Right atrium auricular region (tissue), 2 donors: ENCODE measurements around the gene CRYBG3. TPM values are rescaled to one million over a fixed set of nuclear protein-coding genes. Genes with fewer than 3 reads are reported as not detected.

ENCODE experiments used
- DNase-seq: peaks from one replicate; pipeline ENCODE4 v3.0.0-alpha.2; 2019; ENCODE audit warnings: low spot score
- H3K27ac ChIP-seq, 2 donors: fragments of 200-600 bp; sonication (generic); 1 replicate in 1 of 2; 2 replicates in 1 of 2; pipeline ENCODE4 v1.5.1; 2016 to 2019
- H3K27me3 ChIP-seq, 2 donors: fragments of 200-600 bp; sonication (generic); one replicate each; pipeline versions ENCODE4 v1.5.1 to v1.6.0; 2017 to 2019
- H3K36me3 ChIP-seq: fragments of 200-600 bp; sonication (generic); one replicate; pipeline ENCODE4 v1.5.1; 2016
- H3K4me1 ChIP-seq, 2 donors: fragments of 200-600 bp; sonication (generic); one replicate each; pipeline versions ENCODE4 v1.5.1 to v1.6.0; 2017 to 2019
- H3K4me3 ChIP-seq, 2 donors: fragments of 200-600 bp; sonication (generic); 1 replicate in 1 of 2; 2 replicates in 1 of 2; pipeline ENCODE4 v1.5.1; 2017 to 2019; ENCODE audit warnings: mild to moderate bottlenecking in 1 of 2, moderate library complexity in 1 of 2
- H3K9me3 ChIP-seq, 2 donors: fragments of 200-600 bp; sonication (generic); one replicate each; pipeline ENCODE4 v1.5.1; 2019
- total RNA-seq, 2 donors: library from RNA; depleted of rRNA; stranded (reverse); fragments of >200 nt; gene quantifications; one replicate each; pipeline ENCODE4 v1.1.0, GENCODE V29; 2016
- TF ChIP-seq, protein P1 (sequence below), 2 donors: fragments of 200-600 bp; sonication (generic); IDR thresholded peaks; one replicate each; pipeline ENCODE4 v1.5.1; 2019; ENCODE audit warnings: antibody characterized with exemption in 2 of 2

Gene CRYBG3
- total RNA-seq, 2 donors from 2014 or later = 17.6 to 18.6 TPM

DNA sequence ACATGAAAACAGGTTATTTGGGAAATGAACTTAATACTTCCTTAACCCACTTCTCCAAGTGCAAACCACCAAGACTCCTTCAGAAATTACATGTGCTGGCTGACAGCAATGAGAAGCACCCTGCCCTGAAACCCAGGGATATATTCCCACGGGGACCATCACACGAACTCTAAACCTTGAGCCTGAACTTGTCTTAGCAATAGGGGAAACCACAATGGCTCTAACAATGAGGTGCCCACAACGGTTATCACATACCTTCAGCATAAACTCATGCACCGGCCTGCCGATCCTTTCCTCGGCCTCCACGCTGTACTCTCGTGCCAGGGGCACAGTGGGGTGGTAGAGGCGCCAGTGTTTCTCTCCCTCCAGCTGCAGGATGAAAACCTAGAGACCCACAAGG lies 137.0 kb downstream of the CRYBG3 start:
- no peaks in the 10 kb centered on the region for H3K4me1 ChIP-seq
- no peaks in the 10 kb centered on the region for H3K27me3 ChIP-seq
- TF ChIP-seq, protein P1, sequence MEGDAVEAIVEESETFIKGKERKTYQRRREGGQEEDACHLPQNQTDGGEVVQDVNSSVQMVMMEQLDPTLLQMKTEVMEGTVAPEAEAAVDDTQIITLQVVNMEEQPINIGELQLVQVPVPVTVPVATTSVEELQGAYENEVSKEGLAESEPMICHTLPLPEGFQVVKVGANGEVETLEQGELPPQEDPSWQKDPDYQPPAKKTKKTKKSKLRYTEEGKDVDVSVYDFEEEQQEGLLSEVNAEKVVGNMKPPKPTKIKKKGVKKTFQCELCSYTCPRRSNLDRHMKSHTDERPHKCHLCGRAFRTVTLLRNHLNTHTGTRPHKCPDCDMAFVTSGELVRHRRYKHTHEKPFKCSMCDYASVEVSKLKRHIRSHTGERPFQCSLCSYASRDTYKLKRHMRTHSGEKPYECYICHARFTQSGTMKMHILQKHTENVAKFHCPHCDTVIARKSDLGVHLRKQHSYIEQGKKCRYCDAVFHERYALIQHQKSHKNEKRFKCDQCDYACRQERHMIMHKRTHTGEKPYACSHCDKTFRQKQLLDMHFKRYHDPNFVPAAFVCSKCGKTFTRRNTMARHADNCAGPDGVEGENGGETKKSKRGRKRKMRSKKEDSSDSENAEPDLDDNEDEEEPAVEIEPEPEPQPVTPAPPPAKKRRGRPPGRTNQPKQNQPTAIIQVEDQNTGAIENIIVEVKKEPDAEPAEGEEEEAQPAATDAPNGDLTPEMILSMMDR (IDR thresholded peaks at IDR 0.05) = no peak
- H3K4me3 ChIP-seq = no peak overlapping the region
- H3K9me3 ChIP-seq = no peaks in the 10 kb centered on the region
- H3K36me3 ChIP-seq = peaks cover 18% of the 10 kb centered on the region
- no peak for DNase-seq
- H3K27ac ChIP-seq = no peak overlapping the region

DNA sequence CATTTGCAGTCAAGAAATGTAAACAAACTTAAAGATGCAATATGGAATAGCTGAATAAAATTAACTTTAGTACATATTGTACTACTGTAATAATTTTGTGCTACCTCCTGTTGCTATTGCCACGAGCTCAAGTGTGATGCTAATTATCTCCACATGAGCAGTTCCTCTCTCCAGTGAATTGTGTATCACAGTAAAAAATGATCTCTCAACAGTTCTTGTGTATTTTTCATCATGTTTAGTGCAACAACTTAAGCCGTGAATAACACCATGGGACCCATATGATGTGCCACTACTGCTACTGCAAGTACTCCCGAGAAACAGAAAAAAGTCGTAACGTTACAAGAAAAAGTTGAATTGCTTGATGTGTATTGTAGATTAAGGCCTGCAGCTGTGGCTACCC lies 138.1 kb downstream of the CRYBG3 start:
- TF ChIP-seq, protein P1 (IDR thresholded peaks at IDR 0.05) = no peak
- H3K36me3 ChIP-seq = peaks cover 9% of the 10 kb centered on the region
- no peaks in the 10 kb centered on the region for H3K4me1 ChIP-seq
- H3K27ac ChIP-seq = no peak overlapping the region
- DNase-seq = no peak
- H3K4me3 ChIP-seq = no peak overlapping the region
- H3K9me3 ChIP-seq = no peaks in the 10 kb centered on the region
- H3K27me3 ChIP-seq = no peaks in the 10 kb centered on the region

DNA sequence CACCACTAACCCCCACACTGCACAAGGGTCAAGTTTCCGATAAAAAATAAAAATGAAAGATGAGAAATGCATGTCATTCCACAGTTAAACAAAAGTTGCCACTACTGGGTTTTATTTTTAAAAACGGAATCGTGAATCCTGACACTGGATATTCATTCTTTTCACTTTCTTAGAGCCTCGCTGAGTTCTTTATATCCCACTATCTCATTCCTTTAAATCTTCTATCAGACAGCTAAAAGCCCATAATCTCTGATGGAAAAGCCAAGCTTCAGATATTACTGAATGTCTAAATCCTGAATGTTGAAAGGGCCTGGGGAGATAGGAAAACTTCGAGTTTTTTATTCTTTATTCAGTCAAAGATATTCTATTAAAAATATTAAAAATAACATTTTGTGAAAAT lies 138.7 kb downstream of the CRYBG3 start:
- Histone ChIP-seq H3K4me3 (no peak overlapping the region), H3K9me3 (no peaks in the 10 kb centered on the region), H3K27me3 (no peaks in the 10 kb centered on the region), H3K27ac (no peak overlapping the region), H3K36me3 (peaks cover 9% of the 10 kb centered on the region), H3K4me1 (peaks cover 0 to 2% of the 10 kb centered on the region in 2 donors)
- DNase-seq = no peak
- TF ChIP-seq, protein P1 (IDR thresholded peaks at IDR 0.05) = no peak

DNA sequence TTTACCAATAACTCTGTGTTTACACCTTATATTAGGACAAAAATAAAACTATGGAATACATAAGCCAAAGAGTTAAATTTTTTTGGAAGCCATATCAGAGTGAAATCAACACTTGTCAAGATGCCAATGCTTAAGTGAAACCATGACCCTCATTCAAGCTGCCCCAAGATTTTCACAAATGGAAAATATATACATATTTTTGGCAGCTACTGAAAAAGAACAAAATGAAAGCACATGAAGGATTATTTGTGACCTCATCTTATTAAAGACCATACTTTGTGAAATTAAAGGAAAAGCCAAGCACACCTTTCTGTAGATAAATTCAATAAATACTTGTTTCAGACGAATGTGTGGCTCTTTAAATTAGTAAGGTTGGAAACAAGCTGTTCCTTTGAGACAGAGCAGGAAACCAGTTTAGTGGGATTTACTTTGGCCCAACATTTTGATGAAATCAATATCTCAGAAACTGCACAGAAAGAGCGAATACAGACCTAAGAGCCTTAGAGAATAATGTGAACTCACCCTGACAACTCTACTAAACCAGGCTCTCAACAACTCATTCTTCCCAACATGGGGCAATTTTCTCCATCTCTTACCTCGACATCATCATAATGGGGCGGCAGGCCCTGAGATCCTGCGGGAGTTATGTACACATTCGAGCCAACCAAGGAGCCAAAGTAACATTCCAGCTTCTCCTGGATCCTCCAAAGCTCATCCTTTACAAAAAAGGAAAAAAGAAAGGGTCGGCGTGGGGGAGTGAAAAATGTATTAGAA lies 139.4 kb downstream of the CRYBG3 start:
- H3K36me3 ChIP-seq = peaks cover 9% of the 10 kb centered on the region
- DNase-seq = no peak
- no peak overlapping the region for H3K27ac ChIP-seq

DNA sequence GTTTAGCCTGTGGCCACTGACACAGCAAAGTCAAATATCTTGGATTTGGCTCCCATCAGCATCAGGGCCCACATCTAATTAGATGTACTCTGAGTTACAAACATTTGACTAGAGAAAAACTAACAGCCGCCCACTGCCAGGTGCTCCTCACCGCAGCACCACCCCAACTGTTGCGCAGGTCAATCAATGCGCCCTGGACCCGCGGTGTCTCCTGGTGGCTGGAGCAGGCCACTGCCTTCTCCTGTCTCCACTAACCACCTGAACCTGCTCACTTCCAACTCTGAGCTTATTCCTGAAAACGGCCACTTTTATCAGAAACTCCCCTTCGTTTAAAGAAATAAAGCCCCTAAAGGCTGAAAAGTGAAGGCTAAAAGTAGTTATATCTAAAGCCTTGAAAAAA lies 146.2 kb downstream of the CRYBG3 start:
- H3K4me1 ChIP-seq = peaks cover 0 to 28% of the 10 kb centered on the region in 2 donors
- no peak overlapping the region for H3K4me3 ChIP-seq
- no peak overlapping the region for H3K27ac ChIP-seq
- TF ChIP-seq, protein P1 (IDR thresholded peaks at IDR 0.05) = no peak
- no peak for DNase-seq
- H3K36me3 ChIP-seq = no peaks in the 10 kb centered on the region
- no peaks in the 10 kb centered on the region for H3K9me3 ChIP-seq
- H3K27me3 ChIP-seq = no peaks in the 10 kb centered on the region

More for the DNA sequence above, 139.4 kb downstream of the CRYBG3 start:
- Histone ChIP-seq H3K4me1 (peaks cover 0 to 4% of the 10 kb centered on the region in 2 donors), H3K4me3 (no peak overlapping the region), H3K27me3 (no peaks in the 10 kb centered on the region), H3K9me3 (no peaks in the 10 kb centered on the region)
- TF ChIP-seq, protein P1 (IDR thresholded peaks at IDR 0.05) = no peak

DNA sequence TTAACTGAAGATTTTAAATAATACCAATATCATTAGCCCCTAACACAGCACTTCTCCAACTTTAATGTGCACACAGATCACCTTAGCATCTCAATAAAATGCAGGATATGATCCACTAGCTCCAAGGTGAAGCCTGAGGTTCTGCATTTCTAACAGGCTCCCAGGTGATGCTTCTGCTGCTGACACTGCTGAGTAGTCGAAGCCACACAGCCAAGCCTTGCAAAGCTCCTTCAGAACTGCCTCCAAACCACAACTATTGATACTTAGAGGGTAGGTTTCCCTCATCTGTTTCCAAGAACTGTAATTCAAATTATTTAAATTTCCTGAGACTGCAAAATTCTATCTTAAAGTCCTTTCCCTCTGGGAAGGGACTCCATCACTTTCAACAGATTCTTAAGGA lies 146.6 kb downstream of the CRYBG3 start:
- TF ChIP-seq, protein P1 (IDR thresholded peaks at IDR 0.05) = no peak
- H3K27ac ChIP-seq = no peak overlapping the region
- H3K27me3 ChIP-seq = no peaks in the 10 kb centered on the region
- no peak for DNase-seq
- H3K4me3 ChIP-seq = no peak overlapping the region
- H3K9me3 ChIP-seq = no peaks in the 10 kb centered on the region
- peaks cover 0 to 29% of the 10 kb centered on the region in 2 donors for H3K4me1 ChIP-seq
- H3K36me3 ChIP-seq = no peaks in the 10 kb centered on the region
